ENCODE measurements around the gene RUSF1.

GRCh38 chr16:31498493-31498892 lies 9.7 kb downstream of the RUSF1 start:
- TF ChIP-seq CTCF (IDR thresholded peaks at IDR 0.05) (no peak), POLR2A (IDR thresholded peaks at IDR 0.05) (no peak)

All from adrenal gland (tissue), 5 donors.